ENCODE data around the gene ADAMTS17.

Gene ADAMTS17

DNA sequence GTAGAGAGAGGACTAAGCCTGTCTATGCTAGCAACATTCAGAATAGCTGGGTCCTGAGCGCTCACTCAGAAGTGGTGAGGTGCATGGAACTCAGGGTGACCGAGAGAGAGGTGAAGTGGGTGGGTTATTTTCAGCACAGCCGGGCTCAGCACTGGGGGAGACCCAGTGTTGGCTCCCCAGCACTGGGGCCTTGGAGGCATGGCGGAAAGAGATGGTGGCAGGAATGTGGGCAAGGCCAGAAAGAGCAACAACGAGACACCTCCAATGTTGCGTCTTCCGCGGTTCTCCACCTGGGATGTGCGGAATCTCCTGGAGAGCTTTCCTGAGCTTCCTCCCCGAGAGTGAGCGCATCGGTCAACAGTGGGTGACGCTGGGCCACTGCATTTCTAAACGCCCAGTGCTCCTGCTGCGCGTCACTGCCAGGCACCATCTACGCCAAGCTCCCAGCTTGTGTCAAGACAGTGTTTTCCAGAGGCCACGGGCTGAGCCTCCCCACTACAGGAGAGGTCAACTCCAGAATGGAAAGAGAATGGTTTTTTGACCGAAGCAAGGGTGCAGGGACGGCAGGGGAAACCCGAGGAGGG is 148.4 kb downstream of the ADAMTS17 start:
- Histone ChIP-seq H3K9me3 (ENCODE audit: insufficient read depth, low read depth, low read length) (no peaks in the 10 kb centered on the region), H3K4me1 (ENCODE audit: insufficient read depth, low read length) (peaks cover 9% of the 10 kb centered on the region; the same call in 1 of the 2 replicates), H3K27me3 (ENCODE audit: insufficient read depth, low read length) (no peaks in the 10 kb centered on the region), H3K4me3 (ENCODE audit: low read length) (no peak overlapping the region), H3K36me3 (ENCODE audit: insufficient read depth, low read depth, low read length) (no peaks in the 10 kb centered on the region), H3K9ac (ENCODE audit: low read depth, low read length) (no peak overlapping the region), H3K27ac (ENCODE audit: low read length) (no peak overlapping the region)

DNA sequence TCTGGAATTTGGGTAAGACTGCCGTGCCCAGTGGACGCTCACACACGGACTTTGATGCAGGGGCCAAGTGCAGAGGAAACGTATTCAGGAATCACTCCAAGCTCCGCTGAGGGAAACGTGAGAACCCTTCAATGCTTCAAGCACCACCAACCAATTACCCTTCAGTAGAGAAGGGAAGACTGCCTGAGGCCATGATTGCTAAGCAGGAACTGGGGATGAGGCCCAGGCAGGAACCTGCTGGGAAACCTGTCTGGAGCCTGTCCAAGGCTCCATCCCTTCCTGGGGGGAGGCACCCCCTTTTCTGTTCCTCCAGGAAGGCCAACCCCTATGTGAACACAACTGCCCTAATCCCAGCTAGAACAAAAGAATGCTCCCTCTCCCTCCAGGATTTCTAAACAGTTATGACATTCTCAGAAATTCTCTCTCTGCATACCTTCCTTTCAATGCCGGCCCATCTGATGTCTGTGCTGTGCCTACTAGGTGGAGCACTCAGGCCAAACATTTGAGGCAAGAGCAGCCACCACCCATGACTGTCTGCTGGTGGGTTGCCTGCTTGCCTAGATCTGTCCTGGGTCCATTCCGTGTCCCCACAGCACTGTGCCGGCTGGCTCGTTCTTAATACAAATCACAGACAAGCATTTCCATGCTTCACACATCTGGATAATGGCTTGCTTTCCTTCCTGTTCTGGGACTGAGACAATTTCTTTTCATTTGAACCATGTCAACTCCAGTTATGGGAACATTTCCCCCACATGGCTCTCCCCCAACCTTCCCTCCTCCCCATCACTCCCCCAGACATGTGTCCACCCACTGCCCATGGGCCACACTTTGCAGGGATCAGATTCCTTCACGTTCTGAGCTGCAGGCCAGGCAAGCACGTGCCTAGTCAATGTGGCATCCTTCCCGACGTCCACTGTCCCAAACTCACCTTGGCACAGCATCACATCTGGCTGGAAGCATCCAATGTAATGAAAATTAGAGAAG is 149.4 kb downstream of the ADAMTS17 start:
- H3K9ac ChIP-seq (ENCODE audit: low read depth, low read length) = no peak overlapping the region
- H3K36me3 ChIP-seq (ENCODE audit: insufficient read depth, low read depth, low read length) = no peaks in the 10 kb centered on the region
- H3K9me3 ChIP-seq (ENCODE audit: insufficient read depth, low read depth, low read length) = no peaks in the 10 kb centered on the region
- H3K27me3 ChIP-seq (ENCODE audit: insufficient read depth, low read length) = no peaks in the 10 kb centered on the region
- no peak overlapping the region for H3K27ac ChIP-seq (ENCODE audit: low read length)
- peaks cover 9% of the 10 kb centered on the region; the same call in 1 of the 2 replicates for H3K4me1 ChIP-seq (ENCODE audit: insufficient read depth, low read length)
- H3K4me3 ChIP-seq (ENCODE audit: low read length) = no peak overlapping the region

DNA sequence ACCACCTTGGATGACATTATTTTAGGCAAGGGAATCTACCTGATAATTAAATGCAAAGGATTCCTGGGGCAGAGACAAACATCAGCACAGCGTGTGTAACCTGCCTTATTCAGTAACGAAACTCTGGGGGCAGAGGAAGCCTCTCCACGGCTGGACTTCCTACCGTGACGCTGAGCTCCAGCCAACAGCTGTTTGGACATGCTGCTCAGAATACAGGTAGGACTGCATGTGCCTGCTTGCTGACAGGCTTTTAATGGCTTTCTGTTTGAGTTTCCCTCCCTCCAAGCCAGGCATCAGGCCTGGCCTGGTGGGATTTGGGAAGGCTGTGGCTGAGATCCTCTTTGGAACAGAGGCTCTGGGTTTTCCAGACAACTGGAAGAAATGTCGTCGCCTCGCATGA is 150.6 kb downstream of the ADAMTS17 start:
- no peak overlapping the region for H3K9ac ChIP-seq (ENCODE audit: low read depth, low read length)
- H3K27ac ChIP-seq (ENCODE audit: low read length) = no peak overlapping the region
- H3K27me3 ChIP-seq (ENCODE audit: insufficient read depth, low read length) = no peaks in the 10 kb centered on the region
- H3K4me1 ChIP-seq (ENCODE audit: insufficient read depth, low read length) = peaks cover 9% of the 10 kb centered on the region; the same call in 1 of the 2 replicates
- no peaks in the 10 kb centered on the region for H3K9me3 ChIP-seq (ENCODE audit: insufficient read depth, low read depth, low read length)
- H3K36me3 ChIP-seq (ENCODE audit: insufficient read depth, low read depth, low read length) = no peaks in the 10 kb centered on the region
- no peak overlapping the region for H3K4me3 ChIP-seq (ENCODE audit: low read length)

DNA sequence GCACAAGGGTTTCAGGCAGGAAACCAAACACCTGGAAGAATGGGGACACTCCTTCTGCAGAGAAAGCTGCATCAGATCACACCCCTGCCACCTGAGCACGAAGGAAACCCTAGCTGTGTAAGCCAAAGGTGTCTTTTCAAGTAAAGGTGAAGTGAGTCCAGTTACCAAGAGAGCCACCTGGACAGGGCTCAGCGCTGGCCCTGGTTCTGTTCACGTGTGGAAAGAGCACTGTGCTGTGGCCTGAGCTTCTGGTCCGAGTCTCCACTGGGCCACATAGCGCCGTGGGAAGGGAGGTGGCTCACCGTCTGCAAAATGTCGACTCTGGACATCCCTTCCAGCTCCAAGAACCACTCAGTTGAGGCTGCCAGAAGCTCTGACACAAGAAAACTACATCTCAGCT is 151.1 kb downstream of the ADAMTS17 start:
- Histone ChIP-seq H3K36me3 (ENCODE audit: insufficient read depth, low read depth, low read length) (no peaks in the 10 kb centered on the region), H3K4me3 (ENCODE audit: low read length) (no peak overlapping the region), H3K9me3 (ENCODE audit: insufficient read depth, low read depth, low read length) (no peaks in the 10 kb centered on the region), H3K27me3 (ENCODE audit: insufficient read depth, low read length) (no peaks in the 10 kb centered on the region), H3K4me1 (ENCODE audit: insufficient read depth, low read length) (peaks cover 9% of the 10 kb centered on the region; the same call in 1 of the 2 replicates), H3K9ac (ENCODE audit: low read depth, low read length) (no peak overlapping the region), H3K27ac (ENCODE audit: low read length) (no peak overlapping the region)

DNA sequence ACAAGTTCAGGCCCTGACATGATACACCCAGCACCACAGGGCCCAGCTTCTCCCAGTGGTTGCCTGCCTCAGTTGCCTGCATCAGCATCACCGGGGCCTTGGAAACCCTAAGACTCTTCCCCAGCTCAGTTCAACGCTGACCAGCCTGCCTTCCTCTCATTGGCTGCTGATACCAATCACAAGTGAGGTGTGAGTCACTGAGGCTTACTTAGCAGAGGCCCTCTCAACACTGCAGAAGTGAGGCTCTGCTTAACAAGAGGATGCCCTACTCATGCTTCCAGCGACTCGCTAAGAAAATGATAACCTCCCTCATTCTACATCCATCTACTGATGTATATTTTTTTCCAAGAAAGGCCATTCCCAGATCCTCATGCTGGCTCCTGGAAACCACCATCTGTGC is 151.9 kb downstream of the ADAMTS17 start:
- H3K9me3 ChIP-seq (ENCODE audit: insufficient read depth, low read depth, low read length) = no peaks in the 10 kb centered on the region
- H3K27ac ChIP-seq (ENCODE audit: low read length) = no peak overlapping the region
- H3K36me3 ChIP-seq (ENCODE audit: insufficient read depth, low read depth, low read length) = no peaks in the 10 kb centered on the region
- no peak overlapping the region for H3K9ac ChIP-seq (ENCODE audit: low read depth, low read length)
- H3K4me3 ChIP-seq (ENCODE audit: low read length) = no peak overlapping the region
- peaks cover 9% of the 10 kb centered on the region; the same call in 1 of the 2 replicates for H3K4me1 ChIP-seq (ENCODE audit: insufficient read depth, low read length)
- no peaks in the 10 kb centered on the region for H3K27me3 ChIP-seq (ENCODE audit: insufficient read depth, low read length)

DNA sequence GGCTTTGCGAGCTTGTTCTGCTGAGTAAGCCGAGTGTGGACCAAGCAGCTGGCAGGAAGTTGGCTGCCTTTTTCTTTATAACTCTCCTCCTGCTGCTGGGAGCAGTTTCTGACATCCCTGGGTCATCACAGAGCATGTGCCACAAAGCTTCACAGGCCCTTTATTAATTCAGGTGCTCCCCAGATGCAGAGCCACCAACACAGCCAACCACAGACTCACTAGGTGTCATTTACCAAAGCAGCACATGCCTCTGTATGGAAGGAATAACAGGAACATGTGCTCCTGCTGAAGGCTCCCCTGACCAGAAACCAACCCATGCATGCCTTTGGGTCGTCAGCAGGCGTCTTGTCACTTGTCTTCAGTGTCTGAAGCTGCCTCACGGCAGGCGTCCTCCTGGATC is 152.5 kb downstream of the ADAMTS17 start:
- H3K9ac ChIP-seq (ENCODE audit: low read depth, low read length) = no peak overlapping the region
- H3K27me3 ChIP-seq (ENCODE audit: insufficient read depth, low read length) = no peaks in the 10 kb centered on the region
- H3K4me3 ChIP-seq (ENCODE audit: low read length) = no peak overlapping the region
- no peak overlapping the region for H3K27ac ChIP-seq (ENCODE audit: low read length)
- no peaks in the 10 kb centered on the region for H3K9me3 ChIP-seq (ENCODE audit: insufficient read depth, low read depth, low read length)
- H3K36me3 ChIP-seq (ENCODE audit: insufficient read depth, low read depth, low read length) = no peaks in the 10 kb centered on the region
- peaks cover 9% of the 10 kb centered on the region; the same call in 1 of the 2 replicates for H3K4me1 ChIP-seq (ENCODE audit: insufficient read depth, low read length)

DNA sequence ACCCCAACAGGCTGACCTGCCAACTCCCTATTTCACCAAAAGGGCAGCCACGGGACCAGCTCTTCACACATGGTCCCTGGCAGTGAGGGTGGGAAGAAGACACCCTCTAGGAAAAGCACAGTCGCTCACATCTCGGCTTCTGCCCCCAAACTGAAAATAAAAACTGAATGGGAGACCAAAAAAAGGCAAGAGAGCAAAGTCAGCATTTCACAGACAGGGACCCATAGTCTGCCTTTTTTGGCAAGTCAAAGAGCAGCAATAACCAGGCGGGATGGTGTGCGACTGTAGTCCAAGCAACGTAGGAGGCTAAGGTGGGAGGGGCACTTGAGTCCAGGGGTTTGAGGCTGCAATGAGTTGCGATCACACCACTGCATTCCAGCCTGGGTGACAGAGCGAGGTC is 154.1 kb downstream of the ADAMTS17 start:
- Histone ChIP-seq H3K36me3 (ENCODE audit: insufficient read depth, low read depth, low read length) (no peaks in the 10 kb centered on the region), H3K27ac (ENCODE audit: low read length) (no peak overlapping the region), H3K9me3 (ENCODE audit: insufficient read depth, low read depth, low read length) (no peaks in the 10 kb centered on the region), H3K4me3 (ENCODE audit: low read length) (no peak overlapping the region), H3K9ac (ENCODE audit: low read depth, low read length) (no peak overlapping the region), H3K4me1 (ENCODE audit: insufficient read depth, low read length) (peaks cover 9% of the 10 kb centered on the region; the same call in 1 of the 2 replicates), H3K27me3 (ENCODE audit: insufficient read depth, low read length) (no peaks in the 10 kb centered on the region)

DNA sequence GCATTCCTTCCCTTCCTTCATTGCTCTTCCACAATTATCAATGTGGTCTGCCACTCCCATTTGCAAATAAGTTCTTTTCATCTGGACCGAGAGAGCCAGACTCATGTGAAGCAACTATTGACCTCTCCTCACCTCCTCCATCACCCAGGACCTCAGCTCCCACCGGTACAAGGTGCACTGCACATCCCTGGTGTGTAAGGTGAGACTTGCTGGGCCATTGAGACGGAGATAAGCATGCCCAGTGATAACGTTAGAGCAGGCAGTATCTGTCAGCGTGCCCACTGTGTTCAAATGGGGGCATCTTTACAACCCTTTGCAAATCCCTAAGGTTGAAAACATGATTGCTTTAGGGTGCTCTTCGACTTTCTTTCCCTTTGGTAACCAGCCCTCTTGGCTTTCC is 154.8 kb downstream of the ADAMTS17 start:
- Histone ChIP-seq H3K9ac (ENCODE audit: low read depth, low read length) (no peak overlapping the region), H3K27me3 (ENCODE audit: insufficient read depth, low read length) (no peaks in the 10 kb centered on the region), H3K27ac (ENCODE audit: low read length) (no peak overlapping the region), H3K9me3 (ENCODE audit: insufficient read depth, low read depth, low read length) (no peaks in the 10 kb centered on the region), H3K4me1 (ENCODE audit: insufficient read depth, low read length) (peaks cover 9% of the 10 kb centered on the region; the same call in 1 of the 2 replicates), H3K36me3 (ENCODE audit: insufficient read depth, low read depth, low read length) (no peaks in the 10 kb centered on the region), H3K4me3 (ENCODE audit: low read length) (no peak overlapping the region)

DNA sequence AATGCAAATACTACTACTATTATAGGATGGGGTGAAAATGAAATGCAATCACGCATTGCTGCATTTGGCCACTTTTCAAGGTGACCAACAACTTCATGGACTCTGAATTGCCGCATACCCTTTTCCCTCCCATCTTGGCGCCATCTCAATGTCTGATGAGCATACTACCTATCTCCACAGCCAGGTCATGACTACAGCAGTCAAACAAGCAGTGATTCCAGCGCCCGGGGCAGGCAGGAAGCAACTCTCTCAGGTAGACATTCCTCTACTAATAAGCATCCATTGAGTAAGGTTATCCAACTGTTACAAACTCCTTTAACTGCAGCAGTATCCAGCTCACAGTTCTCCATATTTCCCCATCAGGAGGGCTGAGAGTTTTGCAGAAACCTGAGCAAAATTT is 155.4 kb downstream of the ADAMTS17 start:
- no peaks in the 10 kb centered on the region for H3K9me3 ChIP-seq (ENCODE audit: insufficient read depth, low read depth, low read length)
- H3K4me3 ChIP-seq (ENCODE audit: low read length) = no peak overlapping the region
- no peaks in the 10 kb centered on the region for H3K36me3 ChIP-seq (ENCODE audit: insufficient read depth, low read depth, low read length)
- H3K4me1 ChIP-seq (ENCODE audit: insufficient read depth, low read length) = peaks cover 8% of the 10 kb centered on the region; the same call in 1 of the 2 replicates
- H3K27ac ChIP-seq (ENCODE audit: low read length) = no peak overlapping the region
- no peaks in the 10 kb centered on the region for H3K27me3 ChIP-seq (ENCODE audit: insufficient read depth, low read length)
- no peak overlapping the region for H3K9ac ChIP-seq (ENCODE audit: low read depth, low read length)

DNA sequence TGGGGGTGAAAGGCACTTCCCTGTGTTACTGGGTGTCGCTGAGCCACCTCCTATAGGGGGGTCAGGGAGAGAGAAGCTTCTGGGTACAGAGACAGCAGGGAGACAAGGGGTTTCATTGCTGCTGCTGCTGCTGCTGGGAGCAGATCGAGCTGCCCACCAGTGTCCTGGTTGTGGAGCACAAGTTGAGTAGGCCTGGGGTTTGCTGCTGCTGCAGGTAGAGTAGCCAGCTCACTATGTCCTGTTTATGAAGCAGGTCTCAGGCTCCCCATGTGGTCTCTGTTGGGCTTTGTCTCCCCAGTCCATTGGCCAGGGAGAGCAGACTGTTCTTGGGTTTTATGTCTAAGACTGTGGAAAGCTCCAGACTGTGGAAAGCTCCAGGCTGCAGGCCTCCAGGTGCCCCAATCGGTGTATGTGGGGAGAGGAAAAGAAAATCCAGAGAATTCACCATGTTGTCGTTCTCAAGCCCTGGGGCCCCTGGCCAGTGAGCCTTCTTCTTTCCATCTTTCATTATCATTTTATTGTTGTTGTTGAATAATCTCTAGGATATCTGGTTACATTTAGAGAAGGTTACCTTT is 157.8 kb downstream of the ADAMTS17 start:
- H3K9me3 ChIP-seq (ENCODE audit: insufficient read depth, low read depth, low read length) = no peaks in the 10 kb centered on the region

DNA sequence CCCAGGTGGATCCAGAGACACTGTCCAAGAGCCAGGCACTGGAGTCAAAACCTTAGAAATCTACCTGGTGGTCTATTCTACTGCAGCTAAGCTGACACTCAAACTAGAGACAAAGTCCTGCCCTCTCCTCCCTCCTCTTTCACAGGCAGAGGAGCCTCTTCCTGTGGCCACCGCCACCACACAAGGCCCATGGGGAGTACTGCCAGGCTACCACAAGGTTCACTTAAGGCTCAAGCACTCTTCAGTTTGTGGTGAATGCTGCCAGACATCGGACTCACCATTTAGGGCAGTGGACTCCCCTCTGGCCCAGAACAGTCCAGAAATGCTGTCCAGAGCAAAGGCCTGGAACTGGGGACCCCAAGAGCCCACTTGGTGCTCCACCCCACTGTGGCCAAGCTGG is 160.9 kb downstream of the ADAMTS17 start:
- no peaks in the 10 kb centered on the region for H3K27me3 ChIP-seq (ENCODE audit: insufficient read depth, low read length)
- no peak overlapping the region for H3K27ac ChIP-seq (ENCODE audit: low read length)
- no peaks in the 10 kb centered on the region for H3K36me3 ChIP-seq (ENCODE audit: insufficient read depth, low read depth, low read length)
- no peak overlapping the region for H3K9ac ChIP-seq (ENCODE audit: low read depth, low read length)
- H3K4me3 ChIP-seq (ENCODE audit: low read length) = no peak overlapping the region
- no peaks in the 10 kb centered on the region for H3K4me1 ChIP-seq (ENCODE audit: insufficient read depth, low read length)
- H3K9me3 ChIP-seq (ENCODE audit: insufficient read depth, low read depth, low read length) = no peaks in the 10 kb centered on the region

More for the DNA sequence above, 157.8 kb downstream of the ADAMTS17 start:
- H3K4me3 ChIP-seq (ENCODE audit: low read length) = no peak overlapping the region
- no peaks in the 10 kb centered on the region for H3K27me3 ChIP-seq (ENCODE audit: insufficient read depth, low read length)
- H3K36me3 ChIP-seq (ENCODE audit: insufficient read depth, low read depth, low read length) = no peaks in the 10 kb centered on the region
- no peak overlapping the region for H3K9ac ChIP-seq (ENCODE audit: low read depth, low read length)
- H3K27ac ChIP-seq (ENCODE audit: low read length) = no peak overlapping the region
- no peaks in the 10 kb centered on the region for H3K4me1 ChIP-seq (ENCODE audit: insufficient read depth, low read length)
